HepG2 (cell line): ENCODE results near the gene COQ4. TPM values are rescaled to one million over a fixed set of nuclear protein-coding genes. Genes with fewer than 3 reads are reported as not detected.

Experiments used
- ATAC-seq: fragments of 200-7000 bp; cut with Tn5 transposase; 3 replicates; pipeline ENCODE4 v1.9.1; 2020; ENCODE audit warnings: mild to moderate bottlenecking, moderate library complexity
- BruUV-seq: library from RNA; stranded (reverse); fragments of 400-500 nt; replicated peaks from 2 replicates; lab custom pipeline; 2021; lab: Mats Ljungman, UMichigan
- CTCF ChIA-PET: fragments of 300-600 bp; formaldehyde crosslinking; extraction: SDS; loops from one replicate; lab custom pipeline; 2021; ENCODE audit warnings: low total read pairs, inconsistent platforms, low intra/inter-chr PET ratio; lab: Yijun Ruan, JAX
- POLR2A ChIA-PET: fragments of 350-600 bp; sonication (Branson Sonifier 250); formaldehyde crosslinking; loops from one replicate; lab custom pipeline; 2020; ENCODE audit warnings: antibody characterized with exemption, inconsistent platforms; lab: Yijun Ruan, JAX
- DNase-seq: peaks from one replicate; pipeline ENCODE4 v3.0.0-alpha.2; 2015; ENCODE audit warnings: low spot score
- FAIRE-seq: peaks from 3 replicates; lab custom pipeline; 2011; peaks lifted over from hg19 to GRCh38; lab: Jason Lieb, UNC
- H2AFZ ChIP-seq: one replicate; pipeline ENCODE4 v1.6.1; 2011; ENCODE audit warnings: low read length, inconsistent platforms
- H3K27ac ChIP-seq: fragments of 300-600 bp; 3 replicates; pipeline ENCODE4 v1.8.0; 2011; ENCODE audit warnings: mixed run types, mild to moderate bottlenecking, mixed read lengths, low read length, inconsistent platforms; ENCODE audit not compliant: insufficient read depth; ENCODE audit errors: extremely low read length
- H3K27me3 ChIP-seq, 2 experiments: fragments of 200-600 bp in 1 of 2; 2 replicates in 1 of 2; 3 replicates in 1 of 2; pipeline versions ENCODE4 v1.6.0 to v1.8.0; 2011; ENCODE audit warnings: low read length in 2 of 2, mild to moderate bottlenecking in 2 of 2, moderate library complexity in 2 of 2, inconsistent platforms in 1 of 2; ENCODE audit not compliant: insufficient read depth in 2 of 2, control insufficient read depth in 1 of 2
- H3K36me3 ChIP-seq, 2 experiments: fragments of 200-600 bp in 1 of 2; replicated peaks in 1 of 2; 2 replicates in 1 of 2; 3 replicates in 1 of 2; pipeline versions ENCODE4 v1.5.1 to v1.8.0; 2011; ENCODE audit warnings: low read length in 2 of 2, inconsistent platforms in 1 of 2; ENCODE audit not compliant: insufficient read depth in 2 of 2, control insufficient read depth in 1 of 2
- H3K4me1 ChIP-seq: 2 replicates; pipeline ENCODE4 v1.5.1; 2012; ENCODE audit warnings: low read length, inconsistent platforms; ENCODE audit not compliant: insufficient read depth
- H3K4me2 ChIP-seq: 2 replicates; pipeline ENCODE4 v1.6.0; 2011; ENCODE audit warnings: low read depth, low read length, inconsistent platforms
- H3K4me3 ChIP-seq, 3 experiments: fragments of 200-600 bp in 1 of 3; sonication (generic), shearing (Covaris generic) in 1 of 3; replicated peaks in 1 of 3; 2 replicates each; pipeline ENCODE4 v1.5.1; 2011 to 2016; ENCODE audit warnings: low read length in 3 of 3, inconsistent platforms in 2 of 3, low read depth in 2 of 3, mild to moderate bottlenecking in 2 of 3, control low read depth in 1 of 3, mixed read lengths in 1 of 3; ENCODE audit not compliant: insufficient read depth in 1 of 3
- H3K79me2 ChIP-seq: one replicate; pipeline ENCODE4 v1.6.1; 2011; ENCODE audit warnings: low read length, inconsistent platforms; ENCODE audit not compliant: insufficient read depth
- H3K9ac ChIP-seq: 2 replicates; pipeline ENCODE4 v1.6.0; 2011; ENCODE audit warnings: mild to moderate bottlenecking, low read depth, low read length, inconsistent platforms; ENCODE audit not compliant: insufficient read depth
- H3K9me3 ChIP-seq: 2 replicates; pipeline ENCODE4 v1.5.1; 2012; ENCODE audit warnings: mild to moderate bottlenecking, low read length
- H4K20me1 ChIP-seq: 2 replicates; pipeline ENCODE4 v1.6.0; 2011; ENCODE audit warnings: inconsistent platforms, mild to moderate bottlenecking, low read length, moderate library complexity; ENCODE audit not compliant: insufficient read depth
- DNMT3B ChIP-seq: conservative IDR thresholded peaks from 2 replicates; pipeline ENCODE4 v1.6.1; 2016; ENCODE audit warnings: missing biosample characterization, control low read depth
- HNRNPUL1 ChIP-seq: fragments of 200-400 bp; formaldehyde crosslinking; IDR thresholded peaks from 2 replicates; pipeline ENCODE4 v1.6.1; 2017; ENCODE audit warnings: low read depth, mild to moderate bottlenecking, low read length, moderate library complexity
- MEIS2 ChIP-seq: sonication (generic); formaldehyde crosslinking; IDR thresholded peaks from 2 replicates; pipeline ENCODE4 v1.9.0; 2021; ENCODE audit warnings: mild to moderate bottlenecking, missing genetic modification reagents
- NR2C2 ChIP-seq: sonication (generic); formaldehyde crosslinking; IDR thresholded peaks from 2 replicates; pipeline ENCODE4 v1.4.0; 2020; ENCODE audit warnings: missing genetic modification reagents, mild to moderate bottlenecking, moderate library complexity, borderline replicate concordance
- RFX3 ChIP-seq: IDR thresholded peaks from 2 replicates; pipeline ENCODE4 v1.6.1; 2016; ENCODE audit warnings: missing biosample characterization, missing genetic modification reagents
- ZNF563 ChIP-seq: sonication (generic); formaldehyde crosslinking; IDR thresholded peaks from 2 replicates; pipeline ENCODE4 v1.8.0; 2022; ENCODE audit warnings: mild to moderate bottlenecking, moderate library complexity, missing genetic modification reagents
- ZNF652 ChIP-seq: IDR thresholded peaks from 2 replicates; pipeline ENCODE4 v1.6.1; 2016; ENCODE audit warnings: low read depth, borderline replicate concordance
- ZNF891 ChIP-seq: sonication (generic); formaldehyde crosslinking; IDR thresholded peaks from 2 replicates; pipeline ENCODE4 v1.5.0; 2020; ENCODE audit warnings: mild to moderate bottlenecking, missing genetic modification reagents
- WGBS: methylation state at CpG from one replicate; pipeline ENCODE4 v1.1.6; 2017; ENCODE audit warnings: low lambda C conversion rate; 5-methylcytosine and 5-hydroxymethylcytosine counted together
- in situ Hi-C: cut with HindIII; loops from 2 replicates; pipeline ENCODE4 v1.10.0; 2017; ENCODE audit warnings: low pct_unique_long_range_greater_than_20kb; ENCODE audit not compliant: extremely low pct_ligation_motif_present
- intact Hi-C: fragments of 100-400 bp; cut with micrococcal nuclease; formaldehyde crosslinking; loops from one replicate; pipeline ENCODE4 v1.10.0; 2022; ENCODE audit not compliant: unreplicated experiment
- polyA plus RNA-seq, 8 experiments: library from polyadenylated mRNA; depleted of rRNA in 3 of 8; stranded (reverse) in 7 of 8; unstranded in 1 of 8; fragments of >200 nt; fragmentation: Illumina TruSeq in 4 of 8; extraction: Trizol in 4 of 8; gene quantifications; 2 replicates each; pipeline versions ENCODE4 v1.2.1 to v1.2.3, GENCODE V29; 2011 to 2016; ENCODE audit warnings: low read depth in 4 of 8, missing spikeins in 1 of 8, mixed read lengths in 1 of 8; ENCODE audit not compliant: insufficient read depth in 1 of 8
- total RNA-seq, 5 experiments: library from RNA; depleted of rRNA; stranded (reverse); fragments of >200 nt; fragmentation: Illumina TruSeq; extraction: Trizol; gene quantifications; 2 replicates each; pipeline ENCODE4 v1.2.3, GENCODE V29; 2016; ENCODE audit warnings: low read depth in 1 of 5
- TF ChIP-seq, protein P1 (sequence below): sonication (generic); formaldehyde crosslinking; IDR thresholded peaks from 2 replicates; pipeline ENCODE4 v1.4.0; 2020; ENCODE audit warnings: missing genetic modification reagents
- TF ChIP-seq, protein P2 (sequence below): sonication (generic); formaldehyde crosslinking; conservative IDR thresholded peaks from 2 replicates; pipeline ENCODE4 v1.4.0; 2020; ENCODE audit warnings: missing genetic modification reagents

COQ4 gene
- total and polyA plus RNA-seq, 2 of the 13 experiments (the other 11 are each of a cell fraction or from before 2014, with no cell fraction given) = 26.1 to 36.0 TPM

- Histone ChIP-seq H3K4me1 (0 out of 2 replicates have a peak, but pooled peaks cover 4% of the 10 kb centered on the region), H2AFZ (no peak overlapping the region), H3K27me3 (no peaks in the 10 kb centered on the region)
- FAIRE-seq = no peak
- CTCF ChIA-PET = no interaction called here
- no peak for TF ChIP-seq DNMT3B (CRISPR knock-in tag)
- TF ChIP-seq ZNF563 = no peak
- TF ChIP-seq, all 625 proteins: peak for 0
- WGBS = 99% methylated on average over 11 of the region's 19 CpGs
- peaks cover 1 to 19% of the 10 kb centered on the region in 2 experiments; a peak in 3 of 5 replicates for H3K36me3 ChIP-seq
- no peak overlapping the region for H3K9ac ChIP-seq
- H3K4me2 ChIP-seq = no peak overlapping the region
- in situ Hi-C loops = no loop called here
- no peaks in the 10 kb centered on the region for H3K9me3 ChIP-seq
- intact Hi-C loops = no loop called here
- no TSS peak for BruUV-seq
- no peaks in the 10 kb centered on the region for H4K20me1 ChIP-seq
- H3K4me3 ChIP-seq = no peak overlapping the region
- DNase-seq (no peak), ATAC-seq (no peak; the same call in 2 of the 3 replicates)
- H3K79me2 ChIP-seq = no peaks in the 10 kb centered on the region
- H3K27ac ChIP-seq = no peak overlapping the region
- POLR2A ChIA-PET = no interaction called here
Observed at GRCh38 chr9:128355451-128355850, 32.8 kb downstream of the COQ4 start.

- H3K9me3 ChIP-seq = no peaks in the 10 kb centered on the region
- no TSS peak for BruUV-seq
- peaks cover 2 to 14% of the 10 kb centered on the region in 2 experiments; a peak in 2 of 5 replicates for H3K36me3 ChIP-seq
- ATAC-seq (no peak), DNase-seq (no peak), FAIRE-seq (no peak)
- intact Hi-C loops (no loop called here), in situ Hi-C loops (no loop called here)
- TF ChIP-seq HNRNPUL1 = no peak
- TF ChIP-seq, protein P1, sequence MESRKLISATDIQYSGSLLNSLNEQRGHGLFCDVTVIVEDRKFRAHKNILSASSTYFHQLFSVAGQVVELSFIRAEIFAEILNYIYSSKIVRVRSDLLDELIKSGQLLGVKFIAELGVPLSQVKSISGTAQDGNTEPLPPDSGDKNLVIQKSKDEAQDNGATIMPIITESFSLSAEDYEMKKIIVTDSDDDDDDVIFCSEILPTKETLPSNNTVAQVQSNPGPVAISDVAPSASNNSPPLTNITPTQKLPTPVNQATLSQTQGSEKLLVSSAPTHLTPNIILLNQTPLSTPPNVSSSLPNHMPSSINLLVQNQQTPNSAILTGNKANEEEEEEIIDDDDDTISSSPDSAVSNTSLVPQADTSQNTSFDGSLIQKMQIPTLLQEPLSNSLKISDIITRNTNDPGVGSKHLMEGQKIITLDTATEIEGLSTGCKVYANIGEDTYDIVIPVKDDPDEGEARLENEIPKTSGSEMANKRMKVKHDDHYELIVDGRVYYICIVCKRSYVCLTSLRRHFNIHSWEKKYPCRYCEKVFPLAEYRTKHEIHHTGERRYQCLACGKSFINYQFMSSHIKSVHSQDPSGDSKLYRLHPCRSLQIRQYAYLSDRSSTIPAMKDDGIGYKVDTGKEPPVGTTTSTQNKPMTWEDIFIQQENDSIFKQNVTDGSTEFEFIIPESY (CRISPR knock-in tag) = no peak
- no peak for TF ChIP-seq RFX3
- peak; percentile 57; the same call in 1 of the 2 replicates for TF ChIP-seq ZNF652
- TF ChIP-seq NR2C2 (CRISPR knock-in tag) = no peak
- TF ChIP-seq, protein P2, sequence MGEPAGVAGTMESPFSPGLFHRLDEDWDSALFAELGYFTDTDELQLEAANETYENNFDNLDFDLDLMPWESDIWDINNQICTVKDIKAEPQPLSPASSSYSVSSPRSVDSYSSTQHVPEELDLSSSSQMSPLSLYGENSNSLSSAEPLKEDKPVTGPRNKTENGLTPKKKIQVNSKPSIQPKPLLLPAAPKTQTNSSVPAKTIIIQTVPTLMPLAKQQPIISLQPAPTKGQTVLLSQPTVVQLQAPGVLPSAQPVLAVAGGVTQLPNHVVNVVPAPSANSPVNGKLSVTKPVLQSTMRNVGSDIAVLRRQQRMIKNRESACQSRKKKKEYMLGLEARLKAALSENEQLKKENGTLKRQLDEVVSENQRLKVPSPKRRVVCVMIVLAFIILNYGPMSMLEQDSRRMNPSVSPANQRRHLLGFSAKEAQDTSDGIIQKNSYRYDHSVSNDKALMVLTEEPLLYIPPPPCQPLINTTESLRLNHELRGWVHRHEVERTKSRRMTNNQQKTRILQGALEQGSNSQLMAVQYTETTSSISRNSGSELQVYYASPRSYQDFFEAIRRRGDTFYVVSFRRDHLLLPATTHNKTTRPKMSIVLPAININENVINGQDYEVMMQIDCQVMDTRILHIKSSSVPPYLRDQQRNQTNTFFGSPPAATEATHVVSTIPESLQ (CRISPR knock-in tag) = no peak
- no peak for TF ChIP-seq ZNF891
- TF ChIP-seq MEIS2 (CRISPR knock-in tag) = no peak
- CTCF ChIA-PET = no interaction called here
- no peaks in the 10 kb centered on the region for H3K27me3 ChIP-seq
- no peak overlapping the region for H2AFZ ChIP-seq
- 91% methylated on average over 5 of the region's 8 CpGs for WGBS
- no peaks in the 10 kb centered on the region for H4K20me1 ChIP-seq
- H3K27ac ChIP-seq = no peak overlapping the region
- H3K4me1 ChIP-seq = peaks cover 18% of the 10 kb centered on the region; the same call in 1 of the 2 replicates
- no peak overlapping the region for H3K9ac ChIP-seq
- POLR2A ChIA-PET = interaction anchor here (1.2 kb wide), 1 partner anchor 62 kb away, joined by 3 read pairs; no protein-coding TSS in a partner anchor
- H3K79me2 ChIP-seq = no peaks in the 10 kb centered on the region
- H3K4me2 ChIP-seq = no peak overlapping the region
- H3K4me3 ChIP-seq = no peak overlapping the region
Observed at GRCh38 chr9:128358090-128358489, 35.5 kb downstream of the COQ4 start.
